Measurements from ENCODE around the gene GDPD5. TPM values are rescaled to one million over a fixed set of nuclear protein-coding genes. Genes with fewer than 3 reads are reported as not detected.

The GDPD5 gene
- total RNA-seq, 1 experiment from 2014 or later: 28.6 TPM

- Mint-ChIP-seq H3K36me3 (ENCODE audit: insufficient read depth, unreplicated experiment) (peaks cover 46% of the 10 kb centered on the region), H3K4me1 (ENCODE audit: low read depth, unreplicated experiment) (peaks cover 50% of the 10 kb centered on the region), H3K27me3 (ENCODE audit: insufficient read depth, unreplicated experiment) (no peaks in the 10 kb centered on the region), H3K27ac (ENCODE audit: unreplicated experiment) (peak overlapping the region; percentile 95), H3K9me3 (ENCODE audit: unreplicated experiment) (no peaks in the 10 kb centered on the region), H3K4me3 (ENCODE audit: unreplicated experiment) (peak overlapping the region; percentile 93)
- peaks cover 71% of the 10 kb centered on the region for H3K4me1 ChIP-seq
- no peak for DNase-seq
- H3K9me3 ChIP-seq: no peaks in the 10 kb centered on the region
- no TSS peak for BruUV-seq (replicated peaks)
- H3K27me3 ChIP-seq (replicated peaks; ENCODE audit: control insufficient read depth, insufficient read depth, low read length): no peaks in the 10 kb centered on the region
- intact Hi-C loops (cut with micrococcal nuclease; ENCODE audit: unreplicated experiment): loop anchor here (1.0 kb wide), 3 partner anchors 14 to 72 kb away; no protein-coding TSS in a partner anchor
- no peak for TF ChIP-seq CTCF (IDR thresholded peaks at IDR 0.05; ENCODE audit: insufficient read depth in 1 of 2, low read depth in 1 of 2, low read length in 1 of 2, severe bottlenecking in 1 of 2, unreplicated experiment in 1 of 2)
- ChIA-PET CTCF (interaction anchor here (0.7 to 1.9 kb wide), 6 partner anchors 19 to 723 kb away, joined by 3 to 6 read pairs (median 3); no protein-coding TSS in a partner anchor), POLR2A (interaction anchor here (0.7 to 2.3 kb wide), 7 partner anchors 8 to 225 kb away, joined by 4 to 17 read pairs (median 4); no protein-coding TSS in a partner anchor)
- peaks cover 6% of the 10 kb centered on the region for H3K36me3 ChIP-seq (ENCODE audit: control insufficient read depth, insufficient read depth, low read length)
- peak overlapping the region; percentile 51 for H3K4me3 ChIP-seq (ENCODE audit: low read depth, low read length)
These were observed 35.8 kb upstream of the GDPD5 start for GRCh38 chr11:75561426-75562047.

GRCh38 chr11:75560644-75561043 is 34.9 kb upstream of the GDPD5 start:
- peaks cover 67% of the 10 kb centered on the region for H3K4me1 ChIP-seq
- no peak for DNase-seq
- no peaks in the 10 kb centered on the region for H3K27me3 Mint-ChIP-seq (ENCODE audit: insufficient read depth, unreplicated experiment)
- no peak overlapping the region for H3K27ac Mint-ChIP-seq (ENCODE audit: unreplicated experiment)
- H3K36me3 ChIP-seq (ENCODE audit: control insufficient read depth, insufficient read depth, low read length): peaks cover 6% of the 10 kb centered on the region
- H3K9me3 ChIP-seq: no peaks in the 10 kb centered on the region
- H3K4me1 Mint-ChIP-seq (ENCODE audit: low read depth, unreplicated experiment): peaks cover 50% of the 10 kb centered on the region
- peaks cover 40% of the 10 kb centered on the region for H3K36me3 Mint-ChIP-seq (ENCODE audit: insufficient read depth, unreplicated experiment)
- POLR2A ChIA-PET: interaction anchor here (0.6 to 0.7 kb wide), 2 partner anchors 8 to 11 kb away, joined by 3 to 4 read pairs; no protein-coding TSS in a partner anchor
- BruUV-seq (replicated peaks): no TSS peak
- H3K9me3 Mint-ChIP-seq (ENCODE audit: unreplicated experiment): no peaks in the 10 kb centered on the region
- CTCF ChIA-PET: interaction anchor here (1.0 to 2.0 kb wide), 3 partner anchors 28 to 96 kb away, joined by 3 to 7 read pairs (median 3); no protein-coding TSS in a partner anchor
- H3K27me3 ChIP-seq (replicated peaks; ENCODE audit: control insufficient read depth, insufficient read depth, low read length): no peaks in the 10 kb centered on the region
- H3K4me3 ChIP-seq (ENCODE audit: low read depth, low read length): no peak overlapping the region
- TF ChIP-seq CTCF (IDR thresholded peaks at IDR 0.05; ENCODE audit: insufficient read depth in 1 of 2, low read depth in 1 of 2, low read length in 1 of 2, severe bottlenecking in 1 of 2, unreplicated experiment in 1 of 2): no peak
- intact Hi-C loops (cut with micrococcal nuclease; ENCODE audit: unreplicated experiment): no loop called here
- peak overlapping the region; percentile 93 for H3K4me3 Mint-ChIP-seq (ENCODE audit: unreplicated experiment)

DNA sequence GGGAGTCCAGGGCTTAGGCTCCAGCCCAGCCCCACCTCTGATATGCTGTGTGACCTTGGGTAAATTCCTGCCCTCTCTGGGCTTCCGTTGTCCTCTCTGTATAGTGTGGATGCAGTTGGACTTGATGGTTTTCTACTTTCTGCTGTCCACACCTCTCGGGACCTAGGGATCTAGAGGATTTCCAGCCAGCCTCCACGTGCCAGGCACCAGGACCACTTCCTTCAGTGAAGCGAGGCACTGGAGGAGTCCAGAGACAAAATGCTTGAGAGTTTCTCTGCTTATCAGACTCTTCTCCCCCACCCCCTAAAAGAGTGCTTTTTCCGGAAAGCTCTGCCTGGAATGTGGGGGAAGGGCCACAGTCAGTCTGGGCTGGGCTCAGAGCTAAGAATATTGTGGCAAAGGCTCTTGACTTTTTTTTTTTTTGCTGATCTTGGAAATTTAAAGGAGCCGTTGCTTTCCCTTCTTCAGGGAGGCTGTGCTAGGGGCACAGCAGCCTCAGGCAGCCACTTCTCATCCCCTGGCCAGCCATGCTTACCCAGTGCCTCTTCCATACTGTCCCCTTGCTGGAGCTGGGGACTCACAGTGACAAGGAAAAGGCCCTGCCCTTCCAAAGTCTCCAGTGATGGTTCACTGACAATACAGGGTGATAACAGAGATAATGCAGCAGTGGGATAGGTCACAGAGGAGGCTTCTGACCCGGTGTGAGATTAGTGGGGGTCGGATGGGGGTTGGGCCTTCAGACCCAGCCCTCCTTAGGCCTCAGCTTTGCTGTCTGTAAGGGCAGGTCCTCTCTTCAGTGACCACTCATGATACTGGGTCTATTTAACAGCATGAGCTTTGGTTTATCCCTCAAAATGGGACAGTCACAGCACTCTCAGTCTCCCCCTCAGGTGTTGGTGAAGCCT is 33.5 kb upstream of the GDPD5 start:
- peaks cover 25% of the 10 kb centered on the region for H3K36me3 Mint-ChIP-seq (ENCODE audit: insufficient read depth, unreplicated experiment)
- POLR2A ChIA-PET: interaction anchor here (0.6 to 1.2 kb wide), 7 partner anchors 15 to 399 kb away, joined by 3 to 6 read pairs (median 4); partner anchors contain the start of gene GDPD5
- no peaks in the 10 kb centered on the region for H3K27me3 Mint-ChIP-seq (ENCODE audit: insufficient read depth, unreplicated experiment)
- intact Hi-C loops (cut with micrococcal nuclease; ENCODE audit: unreplicated experiment): no loop called here
- no peaks in the 10 kb centered on the region for H3K9me3 ChIP-seq
- H3K4me1 ChIP-seq: peaks cover 55% of the 10 kb centered on the region
- no peaks in the 10 kb centered on the region for H3K27me3 ChIP-seq (replicated peaks; ENCODE audit: control insufficient read depth, insufficient read depth, low read length)
- H3K4me3 ChIP-seq (ENCODE audit: low read depth, low read length): no peak overlapping the region
- DNase-seq: peak; percentile 63 to 82
- no peak for TF ChIP-seq CTCF (IDR thresholded peaks at IDR 0.05; ENCODE audit: insufficient read depth in 1 of 2, low read depth in 1 of 2, low read length in 1 of 2, severe bottlenecking in 1 of 2, unreplicated experiment in 1 of 2)
- H3K4me1 Mint-ChIP-seq (ENCODE audit: low read depth, unreplicated experiment): peaks cover 53% of the 10 kb centered on the region
- H3K9me3 Mint-ChIP-seq (ENCODE audit: unreplicated experiment): no peaks in the 10 kb centered on the region
- CTCF ChIA-PET: interaction anchor here (0.5 to 2.0 kb wide), 13 partner anchors 12 to 354 kb away, joined by 3 to 7 read pairs (median 4); partner anchors contain the start of gene GDPD5
- H3K36me3 ChIP-seq (ENCODE audit: control insufficient read depth, insufficient read depth, low read length): peaks cover 4% of the 10 kb centered on the region
- H3K27ac Mint-ChIP-seq (ENCODE audit: unreplicated experiment): peak overlapping the region; percentile 83
- peak overlapping the region; percentile 46 for H3K4me3 Mint-ChIP-seq (ENCODE audit: unreplicated experiment)
- no TSS peak for BruUV-seq (replicated peaks)

Data from Caco-2 (cell line).